GM23248 (cell line): ENCODE results near the gene SMTN.

ENCODE experiments used
- EZH2 ChIP-seq: fragments of 200-600 bp; sonication (generic); IDR thresholded peaks from 2 replicates; pipeline ENCODE4 v1.6.1; 2018; ENCODE audit warnings: antibody characterized with exemption, mild to moderate bottlenecking; ENCODE audit not compliant: insufficient read depth, poor library complexity, severe bottlenecking
- EZH2phosphoT487 ChIP-seq: fragments of 200-600 bp; sonication (generic); IDR thresholded peaks from 2 replicates; pipeline ENCODE4 v1.6.1; 2018; ENCODE audit warnings: antibody characterized with exemption, moderate library complexity, mild to moderate bottlenecking, low read depth; ENCODE audit not compliant: insufficient read depth

- TF ChIP-seq EZH2 (no peak), EZH2phosphoT487 (no peak)
Measured at GRCh38 chr22:31143038-31143437, 61.9 kb downstream of the SMTN start.
